HCT116 (cell line): ENCODE measurements around the gene CCDC71. TPM values are rescaled to one million over a fixed set of nuclear protein-coding genes. Genes with fewer than 3 reads are reported as not detected.
A peak's percentile ranks its signal among the peaks of the same experiment; 100 is the strongest.

Experiments
- ATAC-seq: fragments of 200-7000 bp; cut with Tn5 transposase; 2 replicates; pipeline ENCODE4 v1.9.1; 2020; ENCODE audit warnings: mild to moderate bottlenecking, moderate library complexity
- BruUV-seq: library from RNA; stranded (reverse); fragments of 400-500 nt; replicated peaks from 2 replicates; lab custom pipeline; 2021; lab: Mats Ljungman, UMichigan
- CTCF ChIA-PET: fragments of 300-600 bp; sonication (Branson Sonifier 250); formaldehyde crosslinking; loops from one replicate; lab custom pipeline; 2021; ENCODE audit warnings: antibody characterized with exemption; lab: Charles Lee
- POLR2A ChIA-PET: fragments of 300-600, 350-600 bp; sonication (Branson Sonifier 250); formaldehyde crosslinking; loops from one replicate; lab custom pipeline; 2021; ENCODE audit warnings: antibody characterized with exemption; lab: Charles Lee
- RAD21 ChIA-PET, 2 experiments: fragments of 300-600 bp; sonication (Branson Sonifier 250); formaldehyde crosslinking; loops; one replicate each; lab custom pipeline; 2023; ENCODE audit warnings: low total read pairs in 2 of 2; ENCODE audit not compliant: uncharacterized antibody in 2 of 2, unreplicated experiment in 2 of 2, low non-redundant PET in 1 of 2; lab: Charles Lee
- DNase-seq: peaks from one replicate; pipeline ENCODE4 v3.0.0-alpha.2; 2010; ENCODE audit warnings: low read depth, low spot score
- H2AFZ ChIP-seq: fragments of 200-600 bp; shearing (Covaris generic), sonication (generic); 2 replicates; pipeline ENCODE4 v1.6.1; 2017; ENCODE audit warnings: low read depth, mixed run types, mixed read lengths, antibody characterized with exemption, low read length; ENCODE audit not compliant: poor library complexity, severe bottlenecking
- H3K27ac ChIP-seq: 2 replicates; pipeline ENCODE4 v1.5.1; 2012; ENCODE audit warnings: low read depth, low read length
- H3K27me3 ChIP-seq: fragments of 200-600 bp; sonication (generic); 2 replicates; pipeline ENCODE4 v1.6.1; 2016; ENCODE audit warnings: mixed run types, low read length, mixed read lengths; ENCODE audit not compliant: insufficient read depth
- H3K36me3 ChIP-seq, 2 experiments: fragments of 200-500 bp in 1 of 2; fragments of 200-600 bp in 1 of 2; sonication (Bioruptor generic) in 1 of 2; sonication (generic) in 1 of 2; 2 replicates each; pipeline versions ENCODE4 v1.5.1 to v1.6.1; 2014 to 2016; ENCODE audit warnings: low read length in 2 of 2, inconsistent platforms in 1 of 2, mixed read lengths in 1 of 2, mixed run types in 1 of 2; ENCODE audit not compliant: insufficient read depth in 2 of 2, control insufficient read depth in 1 of 2
- H3K4me1 ChIP-seq, 2 experiments: fragments of 200-600 bp in 1 of 2; sonication (generic) in 1 of 2; 2 replicates each; pipeline versions ENCODE4 v1.5.1 to v1.6.1; 2012 to 2017; ENCODE audit warnings: low read length in 2 of 2, inconsistent platforms in 1 of 2, mild to moderate bottlenecking in 1 of 2, mixed read lengths in 1 of 2, mixed run types in 1 of 2, moderate library complexity in 1 of 2; ENCODE audit not compliant: insufficient read depth in 2 of 2, control insufficient read depth in 1 of 2
- H3K4me2 ChIP-seq: fragments of 200-600 bp; sonication (generic); 2 replicates; pipeline ENCODE4 v1.6.1; 2017; ENCODE audit warnings: mixed run types, low read length, mixed read lengths
- H3K4me3 ChIP-seq, 2 experiments: fragments of 200-600 bp in 1 of 2; sonication (generic) in 1 of 2; replicated peaks in 1 of 2; 2 replicates each; pipeline ENCODE4 v1.5.1; 2011 to 2016; ENCODE audit warnings: low read length in 2 of 2, control low read depth in 1 of 2, low read depth in 1 of 2, mild to moderate bottlenecking in 1 of 2, mixed read lengths in 1 of 2, mixed run types in 1 of 2
- H3K79me2 ChIP-seq: fragments of 200-600 bp; sonication (generic); 2 replicates; pipeline ENCODE4 v1.6.1; 2017; ENCODE audit warnings: mild to moderate bottlenecking, mixed run types, low read length, moderate library complexity, mixed read lengths; ENCODE audit not compliant: insufficient read depth
- H3K9ac ChIP-seq: fragments of 200-600 bp; sonication (generic); 2 replicates; pipeline ENCODE4 v1.6.1; 2016; ENCODE audit warnings: low read length, mixed read lengths
- H3K9me2 ChIP-seq: fragments of 200-600 bp; sonication (generic), shearing (Covaris generic); 2 replicates; pipeline ENCODE4 v1.6.1; 2017; ENCODE audit warnings: mixed run types, mild to moderate bottlenecking, moderate library complexity; ENCODE audit not compliant: insufficient read depth
- H3K9me3 ChIP-seq, 2 experiments: fragments of 200-500 bp in 1 of 2; fragments of 200-600 bp in 1 of 2; sonication (Bioruptor generic) in 1 of 2; sonication (generic) in 1 of 2; 2 replicates each; pipeline ENCODE4 v1.6.1; 2014 to 2017; ENCODE audit warnings: low read length in 2 of 2, mixed read lengths in 2 of 2, inconsistent platforms in 1 of 2, low read depth in 1 of 2, mild to moderate bottlenecking in 1 of 2, mixed run types in 1 of 2, moderate library complexity in 1 of 2; ENCODE audit not compliant: control insufficient read depth in 1 of 2, insufficient read depth in 1 of 2
- H4K20me1 ChIP-seq: fragments of 200-600 bp; sonication (generic), shearing (Covaris generic); 2 replicates; pipeline ENCODE4 v1.6.1; 2017; ENCODE audit warnings: mixed run types, mild to moderate bottlenecking, moderate library complexity; ENCODE audit not compliant: insufficient read depth
- CBX3 ChIP-seq: IDR thresholded peaks from 2 replicates; pipeline ENCODE4 v1.6.1; 2012; ENCODE audit warnings: low read depth
- EGR1 ChIP-seq: IDR thresholded peaks from 2 replicates; pipeline ENCODE4 v1.6.1; 2012; ENCODE audit warnings: low read depth
- ELF1 ChIP-seq: IDR thresholded peaks from 2 replicates; pipeline ENCODE4 v1.6.1; 2012; ENCODE audit warnings: low read depth, borderline replicate concordance
- EZH2 ChIP-seq: fragments of 200-600 bp; sonication (generic); IDR thresholded peaks from 2 replicates; pipeline ENCODE4 v1.6.1; 2017; ENCODE audit warnings: antibody characterized with exemption, mixed run types
- EZH2phosphoT487 ChIP-seq: fragments of 200-600 bp; IDR thresholded peaks from 2 replicates; pipeline ENCODE4 v1.6.1; 2018; ENCODE audit warnings: antibody characterized with exemption, borderline replicate concordance
- JUND ChIP-seq: IDR thresholded peaks from 2 replicates; pipeline ENCODE4 v1.6.1; 2012
- POLR2AphosphoS5 ChIP-seq: IDR thresholded peaks from 2 replicates; pipeline ENCODE4 v1.6.1; 2011; ENCODE audit warnings: mild to moderate bottlenecking, low read depth, low read length, moderate library complexity
- TCF7L2 ChIP-seq: IDR thresholded peaks from 2 replicates; pipeline ENCODE4 v1.7.0; 2011; ENCODE audit warnings: borderline replicate concordance, inconsistent platforms; ENCODE audit not compliant: insufficient read depth, insufficient read length; ENCODE audit errors: extremely low read depth
- YY1 ChIP-seq: IDR thresholded peaks from 2 replicates; pipeline ENCODE4 v1.6.1; 2011; ENCODE audit warnings: low read length, low read depth, moderate library complexity, mild to moderate bottlenecking; ENCODE audit not compliant: insufficient replicate concordance; ENCODE audit errors: extremely low read depth
- ZFX ChIP-seq: fragments of 450-650 bp; IDR thresholded peaks from 2 replicates; pipeline ENCODE4 v1.6.1; 2017
- intact Hi-C: fragments of 100-400 bp; cut with micrococcal nuclease; formaldehyde crosslinking; loops from 2 replicates; pipeline ENCODE4 v1.10.0; 2022
- total RNA-seq: library from RNA; stranded (reverse); gene quantifications from one replicate; pipeline ENCODE4 v1.2.1, GENCODE V29; 2021; ENCODE audit not compliant: unreplicated experiment
- TF ChIP-seq, protein P1 (sequence below): IDR thresholded peaks from 2 replicates; pipeline ENCODE4 v1.6.1; 2012; ENCODE audit warnings: low read depth
- TF ChIP-seq, protein P2 (sequence below): IDR thresholded peaks from 2 replicates; pipeline ENCODE4 v1.6.1; 2011; ENCODE audit warnings: mild to moderate bottlenecking, low read length, moderate library complexity; ENCODE audit not compliant: insufficient replicate concordance; ENCODE audit errors: extremely low read depth

The CCDC71 gene
- total RNA-seq, 1 experiment from 2014 or later: 32.8 TPM

DNA sequence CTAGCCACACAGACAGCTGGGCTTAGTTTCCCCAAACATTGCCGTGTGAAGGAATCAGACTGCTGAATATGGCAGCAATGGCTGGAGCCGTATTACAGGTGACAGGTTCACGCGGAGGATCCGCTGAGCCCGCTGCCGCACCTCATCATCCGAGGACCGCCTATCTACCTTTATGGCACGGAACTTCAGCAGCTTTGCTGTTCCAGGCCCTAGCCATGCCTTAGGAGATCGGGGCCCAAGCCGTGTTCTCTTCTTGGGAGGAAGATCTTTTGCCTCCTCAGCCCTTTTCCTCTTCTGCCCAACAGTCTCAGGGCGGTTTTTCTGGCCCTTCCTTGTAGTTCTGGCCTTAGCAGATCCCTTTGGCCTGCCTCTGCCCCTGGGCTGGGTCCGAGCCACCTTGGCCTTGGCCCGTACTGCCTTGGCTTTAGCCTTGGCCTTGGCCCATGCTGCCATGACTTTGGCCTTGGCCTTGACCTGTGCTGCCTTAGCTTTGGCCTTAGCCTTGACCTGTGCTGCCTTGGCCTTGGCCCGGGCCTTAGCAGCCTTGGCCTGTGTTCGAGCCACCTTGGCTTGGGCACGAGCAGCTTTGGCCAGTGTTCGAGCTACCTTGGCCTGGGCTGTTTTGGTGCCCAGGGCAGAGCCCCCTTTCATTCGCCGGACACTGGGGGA is 3.2 kb downstream of the CCDC71 start:
- no TSS peak for BruUV-seq
- H3K79me2 ChIP-seq: peaks cover 32% of the 10 kb centered on the region
- H4K20me1 ChIP-seq: no peaks in the 10 kb centered on the region
- H3K4me1 ChIP-seq: peaks cover 9 to 18% of the 10 kb centered on the region in 2 experiments
- ChIA-PET POLR2A (no interaction called here), RAD21 (no interaction called here), CTCF (interaction anchor here (1.1 to 2.1 kb wide), 2 partner anchors 8 to 286 kb away, joined by 3 to 6 read pairs; partner anchors contain the start of gene KLHDC8B)
- no peak overlapping the region for H3K4me2 ChIP-seq
- no peaks in the 10 kb centered on the region for H3K27me3 ChIP-seq
- H3K9me3 ChIP-seq: no peaks in the 10 kb centered on the region
- H3K36me3 ChIP-seq: peaks cover 11 to 17% of the 10 kb centered on the region in 2 experiments
- intact Hi-C loops: no loop called here
- H3K9me2 ChIP-seq: no peaks in the 10 kb centered on the region
- ATAC-seq (no peak), DNase-seq (no peak)
- H3K27ac ChIP-seq: no peak overlapping the region
- no peak overlapping the region for H3K9ac ChIP-seq
- peak; percentile 28; the same call in 1 of the 2 replicates for TF ChIP-seq POLR2AphosphoS5
- no peak for TF ChIP-seq YY1
- H2AFZ ChIP-seq: no peak overlapping the region
- H3K4me3 ChIP-seq: no peak overlapping the region

- ChIA-PET RAD21 (no interaction called here), POLR2A (no interaction called here), CTCF (interaction anchor here (1.1 to 2.1 kb wide), 2 partner anchors 9 to 287 kb away, joined by 3 to 6 read pairs; partner anchors contain the start of gene KLHDC8B)
- H3K9me2 ChIP-seq: no peaks in the 10 kb centered on the region
- no peaks in the 10 kb centered on the region for H4K20me1 ChIP-seq
- no peak for DNase-seq
- peaks cover 32% of the 10 kb centered on the region for H3K79me2 ChIP-seq
- no peak overlapping the region for H3K9ac ChIP-seq
- H3K4me3 ChIP-seq: no peak overlapping the region
- H2AFZ ChIP-seq: no peak overlapping the region
- peaks cover 9 to 17% of the 10 kb centered on the region in 2 experiments for H3K4me1 ChIP-seq
- no peaks in the 10 kb centered on the region for H3K27me3 ChIP-seq
- H3K9me3 ChIP-seq: no peaks in the 10 kb centered on the region
- no TSS peak for BruUV-seq
- intact Hi-C loops: no loop called here
- H3K27ac ChIP-seq: no peak overlapping the region
- H3K4me2 ChIP-seq: no peak overlapping the region
- peaks cover 11 to 17% of the 10 kb centered on the region in 2 experiments for H3K36me3 ChIP-seq
- TF ChIP-seq YY1 (no peak), EZH2 (no peak), CBX3 (no peak), ZFX (no peak), ELF1 (no peak), EGR1 (no peak), POLR2AphosphoS5 (no peak), EZH2phosphoT487 (no peak), JUND (no peak), TCF7L2 (no peak)
- TF ChIP-seq, protein P1, sequence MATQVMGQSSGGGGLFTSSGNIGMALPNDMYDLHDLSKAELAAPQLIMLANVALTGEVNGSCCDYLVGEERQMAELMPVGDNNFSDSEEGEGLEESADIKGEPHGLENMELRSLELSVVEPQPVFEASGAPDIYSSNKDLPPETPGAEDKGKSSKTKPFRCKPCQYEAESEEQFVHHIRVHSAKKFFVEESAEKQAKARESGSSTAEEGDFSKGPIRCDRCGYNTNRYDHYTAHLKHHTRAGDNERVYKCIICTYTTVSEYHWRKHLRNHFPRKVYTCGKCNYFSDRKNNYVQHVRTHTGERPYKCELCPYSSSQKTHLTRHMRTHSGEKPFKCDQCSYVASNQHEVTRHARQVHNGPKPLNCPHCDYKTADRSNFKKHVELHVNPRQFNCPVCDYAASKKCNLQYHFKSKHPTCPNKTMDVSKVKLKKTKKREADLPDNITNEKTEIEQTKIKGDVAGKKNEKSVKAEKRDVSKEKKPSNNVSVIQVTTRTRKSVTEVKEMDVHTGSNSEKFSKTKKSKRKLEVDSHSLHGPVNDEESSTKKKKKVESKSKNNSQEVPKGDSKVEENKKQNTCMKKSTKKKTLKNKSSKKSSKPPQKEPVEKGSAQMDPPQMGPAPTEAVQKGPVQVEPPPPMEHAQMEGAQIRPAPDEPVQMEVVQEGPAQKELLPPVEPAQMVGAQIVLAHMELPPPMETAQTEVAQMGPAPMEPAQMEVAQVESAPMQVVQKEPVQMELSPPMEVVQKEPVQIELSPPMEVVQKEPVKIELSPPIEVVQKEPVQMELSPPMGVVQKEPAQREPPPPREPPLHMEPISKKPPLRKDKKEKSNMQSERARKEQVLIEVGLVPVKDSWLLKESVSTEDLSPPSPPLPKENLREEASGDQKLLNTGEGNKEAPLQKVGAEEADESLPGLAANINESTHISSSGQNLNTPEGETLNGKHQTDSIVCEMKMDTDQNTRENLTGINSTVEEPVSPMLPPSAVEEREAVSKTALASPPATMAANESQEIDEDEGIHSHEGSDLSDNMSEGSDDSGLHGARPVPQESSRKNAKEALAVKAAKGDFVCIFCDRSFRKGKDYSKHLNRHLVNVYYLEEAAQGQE: no peak
- TF ChIP-seq, protein P2, sequence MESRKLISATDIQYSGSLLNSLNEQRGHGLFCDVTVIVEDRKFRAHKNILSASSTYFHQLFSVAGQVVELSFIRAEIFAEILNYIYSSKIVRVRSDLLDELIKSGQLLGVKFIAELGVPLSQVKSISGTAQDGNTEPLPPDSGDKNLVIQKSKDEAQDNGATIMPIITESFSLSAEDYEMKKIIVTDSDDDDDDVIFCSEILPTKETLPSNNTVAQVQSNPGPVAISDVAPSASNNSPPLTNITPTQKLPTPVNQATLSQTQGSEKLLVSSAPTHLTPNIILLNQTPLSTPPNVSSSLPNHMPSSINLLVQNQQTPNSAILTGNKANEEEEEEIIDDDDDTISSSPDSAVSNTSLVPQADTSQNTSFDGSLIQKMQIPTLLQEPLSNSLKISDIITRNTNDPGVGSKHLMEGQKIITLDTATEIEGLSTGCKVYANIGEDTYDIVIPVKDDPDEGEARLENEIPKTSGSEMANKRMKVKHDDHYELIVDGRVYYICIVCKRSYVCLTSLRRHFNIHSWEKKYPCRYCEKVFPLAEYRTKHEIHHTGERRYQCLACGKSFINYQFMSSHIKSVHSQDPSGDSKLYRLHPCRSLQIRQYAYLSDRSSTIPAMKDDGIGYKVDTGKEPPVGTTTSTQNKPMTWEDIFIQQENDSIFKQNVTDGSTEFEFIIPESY: no peak
- no peak for ATAC-seq
These were observed 4.2 kb downstream of the CCDC71 start for GRCh38 chr3:49161808-49162530.
